ENCODE measurements around the gene MRPL38.

GRCh38 chr17:75937652-75938051 lies 33.0 kb upstream of the MRPL38 start:
- TF ChIP-seq CTCF (IDR thresholded peaks at IDR 0.05; ENCODE audit: low read depth, low read length, missing input control), result no peak
- TF ChIP-seq RXRA (IDR thresholded peaks at IDR 0.05), result no peak
- no peak for TF ChIP-seq SP1 (IDR thresholded peaks at IDR 0.05)
- TF ChIP-seq YY1 (IDR thresholded peaks at IDR 0.05), result no peak
- no peak for TF ChIP-seq RAD21 (IDR thresholded peaks at IDR 0.05)
- no peak for TF ChIP-seq JUND (IDR thresholded peaks at IDR 0.05)
- no peak for TF ChIP-seq REST (IDR thresholded peaks at IDR 0.05)
- no peak for TF ChIP-seq FOXA1 (IDR thresholded peaks at IDR 0.05)
